GM19397 (cell line): ENCODE results near the gene GOSR1.
"Not testable (repeated sequence)": the region's sequence is repeated elsewhere in the genome, so short reads cannot be mapped to it uniquely, and the experiment has no call there.

Source experiments
- ATAC-seq: cut with Tn5 transposase; IDR thresholded peaks from one replicate; pipeline ENCODE4 v1.9.1; 2021; ENCODE audit warnings: mild to moderate bottlenecking, moderate library complexity; ENCODE audit not compliant: unreplicated experiment

The GOSR1 gene

DNA sequence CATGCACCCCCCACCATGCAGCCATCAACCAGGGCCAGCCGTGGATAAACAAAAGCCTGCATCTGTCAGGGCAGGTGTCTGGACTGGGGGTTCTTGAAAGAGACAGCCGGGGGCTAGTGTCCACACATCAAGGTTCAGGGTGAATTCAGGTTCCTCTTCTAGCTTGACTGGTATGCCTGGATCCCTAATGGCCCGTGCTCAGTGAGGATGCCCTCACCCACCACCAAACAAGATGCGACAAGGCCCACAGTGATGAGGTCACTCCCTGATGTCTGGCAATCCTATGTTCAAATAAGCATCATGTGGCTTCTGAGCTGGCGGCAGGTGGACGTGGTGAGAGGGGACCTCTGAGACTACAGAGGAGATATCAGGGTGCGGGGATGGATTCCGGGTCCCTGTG, 64.6 kb downstream of the GOSR1 start:
- ATAC-seq = no peak

- no peak for ATAC-seq
Observed at GRCh38 chr17:30543456-30543855, 66.2 kb downstream of the GOSR1 start.

GRCh38 chr17:30545024-30545423, 67.8 kb downstream of the GOSR1 start:
- no peak for ATAC-seq

DNA sequence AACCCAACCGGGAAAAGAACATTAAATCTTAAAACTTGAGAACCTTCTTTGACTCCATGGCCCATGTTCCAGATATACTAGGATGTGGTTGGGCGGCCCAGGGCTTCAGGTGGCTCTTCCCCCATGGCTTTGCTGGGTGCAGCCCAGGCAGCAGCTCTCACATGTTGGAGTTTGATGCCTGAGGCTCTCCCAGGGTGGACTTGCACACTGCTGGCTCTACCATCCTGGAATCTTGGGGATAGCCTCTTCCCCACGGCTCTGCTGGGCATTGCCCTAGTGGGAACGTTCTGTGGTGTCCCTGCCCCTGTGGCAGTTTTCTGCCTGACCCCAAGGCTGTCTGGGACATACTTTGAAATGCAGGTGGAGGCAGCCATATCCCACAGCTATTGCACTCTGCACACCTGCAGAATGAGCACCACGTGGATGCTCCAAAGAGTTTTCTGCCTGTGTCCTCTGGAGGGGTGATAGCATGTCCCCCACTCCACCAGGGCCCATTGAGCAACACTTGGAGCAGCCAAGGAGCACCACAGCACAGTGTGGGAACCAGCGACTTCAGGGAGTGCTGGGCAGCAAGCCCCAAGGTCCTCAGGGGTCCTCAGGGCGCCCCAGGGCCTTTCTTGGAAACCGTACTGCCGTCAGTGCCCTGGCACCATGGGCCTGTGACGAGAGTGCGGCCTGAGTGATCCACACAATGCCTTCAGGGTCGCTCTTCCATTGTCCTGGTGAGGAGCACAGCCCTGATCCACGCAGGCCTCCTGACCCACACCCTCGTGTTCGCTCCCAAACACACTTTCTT, 70.8 kb downstream of the GOSR1 start:
- ATAC-seq = no peak

GRCh38 chr17:30549181-30549580, 72.0 kb downstream of the GOSR1 start:
- ATAC-seq = not testable (repeated sequence)

- ATAC-seq = no peak
Observed at GRCh38 chr17:30549864-30550511, 72.8 kb downstream of the GOSR1 start.

DNA sequence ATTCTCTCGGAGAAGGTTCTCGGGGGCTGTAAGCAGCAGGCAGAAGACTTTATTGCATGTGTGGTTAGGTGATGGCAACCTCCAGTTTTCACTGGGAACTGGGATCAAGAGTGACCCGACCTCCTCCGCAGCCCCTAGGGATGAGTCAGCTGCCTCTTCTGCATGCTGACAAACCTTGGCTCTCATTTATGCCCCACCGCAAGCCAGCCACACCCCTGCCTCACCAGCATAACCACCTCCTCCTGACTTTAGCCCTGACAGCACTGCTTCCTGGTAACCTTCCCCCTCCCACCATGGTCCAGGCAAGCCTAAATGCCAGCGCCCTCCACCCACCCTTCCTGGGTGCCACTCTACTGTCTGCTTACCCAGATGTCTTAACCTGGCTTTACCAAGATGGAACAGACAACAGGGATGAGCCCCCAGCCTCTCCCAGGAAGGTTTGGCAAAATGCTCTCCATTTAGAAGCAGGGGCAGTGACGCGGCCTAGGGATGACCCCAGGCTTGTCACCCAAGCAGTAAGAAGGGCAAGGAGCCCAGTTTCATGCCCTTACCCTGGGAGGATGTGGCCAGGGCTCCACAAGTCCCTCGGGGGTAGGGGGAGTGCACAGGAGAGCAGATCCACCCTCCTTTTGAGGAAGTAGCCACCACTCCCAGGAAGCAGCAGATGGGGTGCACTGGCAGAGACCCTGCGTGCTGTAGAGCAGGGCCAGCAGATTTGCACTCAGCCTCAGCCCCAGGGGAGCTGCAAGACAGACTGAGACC, 73.5 kb downstream of the GOSR1 start:
- peak; percentile 61 for ATAC-seq

GRCh38 chr17:30551274-30551995, 74.2 kb downstream of the GOSR1 start:
- ATAC-seq = not testable (repeated sequence)

DNA sequence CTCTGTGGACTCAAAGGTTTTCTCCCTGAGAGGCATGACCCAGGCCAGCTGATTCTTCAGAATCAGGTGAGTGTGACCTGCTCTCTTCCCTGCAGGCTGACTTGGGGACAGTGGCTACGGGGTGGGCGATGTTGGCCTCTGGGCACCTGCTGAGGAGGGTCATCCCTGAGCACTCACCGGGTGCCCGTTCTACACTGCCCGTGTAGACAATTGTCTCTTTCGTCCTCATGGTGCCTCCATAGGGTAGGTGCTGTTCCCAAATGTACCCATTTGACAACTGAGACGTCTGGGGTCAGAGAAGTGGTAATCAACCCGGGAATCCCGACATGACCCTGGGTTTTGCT, 74.8 kb downstream of the GOSR1 start:
- ATAC-seq = no peak

DNA sequence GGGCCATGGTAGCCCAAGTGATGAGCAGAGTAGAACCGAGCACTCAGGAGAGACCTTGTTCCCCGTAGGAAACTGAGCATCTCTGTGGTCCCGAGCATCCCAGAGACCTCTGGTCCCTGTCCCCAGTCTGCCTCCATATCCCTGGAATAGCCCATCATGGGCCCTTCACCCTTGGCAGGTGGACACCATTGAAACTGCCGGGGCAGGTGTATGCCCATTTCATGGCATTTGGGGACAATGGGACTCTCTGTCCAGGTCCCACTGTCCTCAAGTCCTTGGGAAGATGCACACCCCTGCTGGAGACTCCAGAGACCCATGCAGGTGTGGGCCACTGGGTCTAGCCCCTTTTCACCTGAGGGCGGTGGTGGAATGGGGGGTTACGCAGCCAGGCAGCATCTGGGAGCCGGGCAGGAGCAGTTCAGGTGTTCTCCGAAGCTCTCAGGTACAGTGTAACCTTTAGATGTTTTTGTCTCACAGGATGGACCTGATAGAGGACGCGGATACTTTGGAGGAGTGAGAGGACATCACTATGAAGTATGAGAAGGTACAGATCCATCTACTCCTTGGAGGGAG, 75.9 kb downstream of the GOSR1 start:
- no peak for ATAC-seq

- not testable (repeated sequence) for ATAC-seq
Observed at GRCh38 chr17:30553823-30554440, 76.7 kb downstream of the GOSR1 start.

GRCh38 chr17:30554839-30555751, 77.9 kb downstream of the GOSR1 start:
- ATAC-seq = no peak

- ATAC-seq = no peak
Observed at GRCh38 chr17:30555942-30556341, 78.7 kb downstream of the GOSR1 start.

GRCh38 chr17:30556374-30557332, 79.4 kb downstream of the GOSR1 start:
- no peak for ATAC-seq

DNA sequence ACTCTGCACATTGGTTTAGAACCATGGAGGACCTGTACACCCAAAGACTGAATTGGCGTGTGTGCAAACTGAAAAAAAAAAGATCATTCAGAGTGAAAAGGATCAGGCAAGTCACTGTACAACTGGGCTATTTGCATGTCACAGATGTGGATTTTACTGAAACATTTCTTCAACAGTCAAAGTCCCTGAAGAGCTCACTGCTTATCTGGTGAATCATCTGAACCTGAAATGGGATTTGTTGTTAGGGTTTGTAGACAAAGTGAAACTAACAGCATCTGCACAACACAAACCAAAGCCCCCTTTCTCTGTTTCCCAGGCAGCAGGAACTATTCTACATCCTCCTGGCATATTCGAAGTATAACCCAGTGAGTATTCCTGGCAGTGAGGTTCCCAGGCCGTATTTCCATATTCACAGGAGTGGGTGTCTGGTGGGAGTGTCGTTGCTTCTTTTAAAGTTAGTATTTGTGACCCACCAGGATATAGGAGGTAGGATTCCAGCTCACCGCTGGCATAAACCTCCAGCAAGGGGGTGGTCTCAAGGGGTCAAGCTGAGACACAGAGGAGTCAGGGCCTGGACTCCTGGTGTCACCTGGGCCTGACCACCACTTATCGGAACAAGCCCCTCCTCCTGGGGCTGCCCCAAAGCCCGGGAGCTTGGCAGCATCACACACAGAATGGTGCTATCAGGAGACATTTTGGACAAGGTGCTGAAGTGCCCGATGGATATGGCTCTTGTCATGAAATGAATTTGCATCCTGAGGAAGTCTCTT, 80.9 kb downstream of the GOSR1 start:
- no peak for ATAC-seq

GRCh38 chr17:30558686-30559545, 81.7 kb downstream of the GOSR1 start:
- ATAC-seq = no peak

DNA sequence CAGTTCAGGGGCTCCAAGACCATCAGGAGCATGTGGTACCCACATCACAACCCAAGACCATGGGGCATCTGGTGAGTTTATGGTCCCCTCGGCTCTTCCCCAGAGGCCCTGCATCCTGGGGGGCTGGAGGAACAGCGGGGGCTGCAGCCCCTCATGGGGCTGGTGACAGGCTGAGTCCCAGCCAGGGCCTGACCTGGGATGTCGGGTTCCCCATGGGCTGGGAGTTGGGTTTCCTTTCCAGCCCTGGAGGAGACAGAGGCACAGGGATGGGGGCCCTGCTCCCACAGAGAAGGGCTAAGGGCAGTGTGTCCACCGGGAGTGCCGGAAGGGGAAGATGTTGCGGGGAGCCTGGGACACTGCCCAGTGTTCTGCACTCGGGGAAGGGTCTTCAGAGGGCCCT, 82.4 kb downstream of the GOSR1 start:
- ATAC-seq = no peak
